Non-pigmented ciliary epithelial cell (primary cell): ENCODE results near the gene VSTM2B.
"Not testable (repeated sequence)": the region's sequence is repeated elsewhere in the genome, so short reads cannot be mapped to it uniquely, and the experiment has no call there.

Experiments used
- DNase-seq: peaks from one replicate; pipeline ENCODE4 v3.0.0-alpha.2; 2010; ENCODE audit warnings: low read depth

VSTM2B gene

GRCh38 chr19:29547361-29547960 is 21.7 kb downstream of the VSTM2B start:
- no peak for DNase-seq

GRCh38 chr19:29547981-29548380 is 22.2 kb downstream of the VSTM2B start:
- DNase-seq: no peak

- no peak for DNase-seq
These were observed 22.8 kb downstream of the VSTM2B start for GRCh38 chr19:29548483-29549085.

- DNase-seq: no peak
These were observed 23.6 kb downstream of the VSTM2B start for GRCh38 chr19:29549105-29550070.

- no peak for DNase-seq
These were observed 25.1 kb downstream of the VSTM2B start for GRCh38 chr19:29550896-29551295.

- no peak for DNase-seq
These were observed 26.0 kb downstream of the VSTM2B start for GRCh38 chr19:29551774-29552173.

- no peak for DNase-seq
These were observed 26.9 kb downstream of the VSTM2B start for GRCh38 chr19:29552454-29553280.

GRCh38 chr19:29554149-29554548 is 28.4 kb downstream of the VSTM2B start:
- DNase-seq: no peak

- not testable (repeated sequence) for DNase-seq
These were observed 33.3 kb downstream of the VSTM2B start for GRCh38 chr19:29559110-29559509.

GRCh38 chr19:29559743-29560142 is 33.9 kb downstream of the VSTM2B start:
- no peak for DNase-seq

GRCh38 chr19:29560313-29561075 is 34.7 kb downstream of the VSTM2B start:
- no peak for DNase-seq

- DNase-seq: no peak
These were observed 35.8 kb downstream of the VSTM2B start for GRCh38 chr19:29561601-29562000.

- DNase-seq: no peak
These were observed 36.8 kb downstream of the VSTM2B start for GRCh38 chr19:29562299-29563297.

- DNase-seq: no peak
These were observed 37.8 kb downstream of the VSTM2B start for GRCh38 chr19:29563486-29564101.

- no peak for DNase-seq
These were observed 38.8 kb downstream of the VSTM2B start for GRCh38 chr19:29564574-29565005.

- no peak for DNase-seq
These were observed 39.4 kb downstream of the VSTM2B start for GRCh38 chr19:29565171-29565570.

GRCh38 chr19:29566496-29567054 is 40.8 kb downstream of the VSTM2B start:
- DNase-seq: no peak

- no peak for DNase-seq
These were observed 41.6 kb downstream of the VSTM2B start for GRCh38 chr19:29567366-29567915.
